Measurements from ENCODE around the gene COL18A1. TPM values are rescaled to one million over a fixed set of nuclear protein-coding genes. Genes with fewer than 3 reads are reported as not detected.

The COL18A1 gene
- total and polyA plus RNA-seq, 11 donors, result 31.7 to 109 (median 59.0) TPM

- Histone ChIP-seq H3K4me3 (no peak overlapping the region), H3K4me1 (peaks cover 0 to 45% (median 4%) of the 10 kb centered on the region in 12 donors), H3K27me3 (peaks cover 0 to 4% (median 0%) of the 10 kb centered on the region in 9 donors), H3K36me3 (no peaks in the 10 kb centered on the region), H3K9me3 (no peaks in the 10 kb centered on the region), H3K27ac (peak overlapping the region in 1 of 12 donors; percentile 92)
- intact Hi-C loops (cut with DNase I), result loop anchor here in 2 of 10 donors (10.0 kb wide), 1 partner anchor 373 kb away; no protein-coding TSS in a partner anchor
- DNase-seq (peak in 2 of 5 donors; percentile 19 to 49), ATAC-seq (no peak)
- TF ChIP-seq POLR2A (IDR thresholded peaks at IDR 0.05) (no peak), CTCF (IDR thresholded peaks at IDR 0.05) (no peak)
- 89 to 90% (median 89%) methylated on average over 29 to 35 of the region's 35 CpGs for WGBS, 4 donors
These were observed 147.1 kb downstream of the COL18A1 start for GRCh38 chr21:45551783-45552695.

- Histone ChIP-seq H3K27ac (peak overlapping the region in 1 of 12 donors; percentile 92), H3K4me1 (peaks cover 0 to 45% (median 4%) of the 10 kb centered on the region in 12 donors), H3K36me3 (no peaks in the 10 kb centered on the region), H3K4me3 (no peak overlapping the region), H3K27me3 (peaks cover 0 to 4% (median 0%) of the 10 kb centered on the region in 9 donors), H3K9me3 (no peaks in the 10 kb centered on the region)
- ATAC-seq (no peak), DNase-seq (peak in 2 of 5 donors; percentile 12 to 58)
- 87 to 90% (median 89%) methylated on average over 23 to 29 of the region's 29 CpGs for WGBS, 4 donors
- TF ChIP-seq CTCF (IDR thresholded peaks at IDR 0.05), result no peak
- TF ChIP-seq POLR2A (IDR thresholded peaks at IDR 0.05), result no peak
- intact Hi-C loops (cut with DNase I), result loop anchor here in 2 of 10 donors (10.0 kb wide), 1 partner anchor 372 kb away; no protein-coding TSS in a partner anchor
These were observed 147.9 kb downstream of the COL18A1 start for GRCh38 chr21:45552696-45553391.

- peak; percentile 70 to 84 (median 76) for ATAC-seq
- peak; percentile 76 to 93 (median 84) for DNase-seq
- Histone ChIP-seq H3K27me3 (peaks cover 0 to 10% (median 0%) of the 10 kb centered on the region in 9 donors), H3K4me3 (peak overlapping the region; percentile 17 to 72 (median 58)), H3K4me1 (peaks cover 0 to 45% (median 4%) of the 10 kb centered on the region in 12 donors), H3K9me3 (no peaks in the 10 kb centered on the region), H3K36me3 (no peaks in the 10 kb centered on the region), H3K27ac (peak overlapping the region in 6 of 12 donors; percentile 12 to 88 (median 68))
- intact Hi-C loops (cut with DNase I), result loop anchor here in 9 of 10 donors (1.0 to 10.0 kb wide), 7 partner anchors 38 to 370 kb away; no protein-coding TSS in a partner anchor
- TF ChIP-seq POLR2A (IDR thresholded peaks at IDR 0.05) (no peak), CTCF (IDR thresholded peaks at IDR 0.05) (peak; percentile 65 to 88 (median 78))
- WGBS, 4 donors, result 2 to 5% (median 3%) methylated on average over 26 to 53 of the region's 53 CpGs
These were observed 149.7 kb downstream of the COL18A1 start for GRCh38 chr21:45554477-45555175.
